ENCODE results near the gene PCNX1.
A peak's percentile ranks its signal among the peaks of the same experiment; 100 is the strongest.

Gene PCNX1

DNA sequence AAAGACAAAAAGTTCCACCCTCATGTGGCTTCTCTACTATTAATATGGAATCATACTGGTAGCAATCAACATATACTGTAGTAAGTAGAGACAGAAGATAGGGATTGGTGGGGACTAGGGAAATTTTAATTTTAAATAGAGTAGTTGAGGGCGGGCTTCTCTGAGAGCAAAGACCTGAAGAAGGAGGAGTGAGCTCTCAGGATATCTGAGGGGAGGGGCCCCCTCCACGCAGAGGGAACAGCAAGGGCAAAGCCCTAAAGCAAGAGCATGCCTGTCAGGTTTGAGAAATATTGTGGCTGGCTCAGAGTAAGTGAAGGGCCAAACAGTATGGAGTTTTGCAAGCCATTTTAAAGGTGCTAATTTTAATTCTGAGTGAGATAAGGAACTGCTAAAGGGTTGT lies 64.3 kb downstream of the PCNX1 start:
- DNase-seq (ENCODE audit: extremely low read depth, low read depth) = no peak
- no peak for TF ChIP-seq CTCF (IDR thresholded peaks at IDR 0.05; ENCODE audit: low read depth, low read length)

GRCh38 chr14:70972107-70972976 lies 65.1 kb downstream of the PCNX1 start:
- peak; percentile 75 for DNase-seq (ENCODE audit: extremely low read depth, low read depth)
- TF ChIP-seq CTCF (IDR thresholded peaks at IDR 0.05; ENCODE audit: low read depth, low read length) = peak; percentile 84

DNA sequence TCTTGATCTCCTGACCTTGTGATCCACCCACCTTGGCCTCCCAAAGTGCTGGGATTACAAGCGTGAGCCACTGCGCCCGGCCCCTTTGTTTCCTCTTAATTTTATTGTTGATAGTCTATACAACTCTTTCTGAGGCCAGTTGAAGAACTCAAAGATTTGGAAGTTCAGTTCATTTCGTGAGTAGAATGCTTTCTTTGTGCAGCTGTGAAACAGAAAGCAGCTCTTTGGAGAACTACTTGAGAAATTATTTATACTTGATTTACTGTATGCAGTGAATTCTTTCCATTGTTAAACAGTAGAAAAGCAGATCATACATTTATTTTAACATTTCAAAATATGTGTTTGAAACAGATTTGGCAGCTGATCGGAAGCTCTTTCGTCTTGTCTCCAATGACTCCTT lies 69.3 kb downstream of the PCNX1 start:
- DNase-seq (ENCODE audit: extremely low read depth, low read depth) = no peak

DNA sequence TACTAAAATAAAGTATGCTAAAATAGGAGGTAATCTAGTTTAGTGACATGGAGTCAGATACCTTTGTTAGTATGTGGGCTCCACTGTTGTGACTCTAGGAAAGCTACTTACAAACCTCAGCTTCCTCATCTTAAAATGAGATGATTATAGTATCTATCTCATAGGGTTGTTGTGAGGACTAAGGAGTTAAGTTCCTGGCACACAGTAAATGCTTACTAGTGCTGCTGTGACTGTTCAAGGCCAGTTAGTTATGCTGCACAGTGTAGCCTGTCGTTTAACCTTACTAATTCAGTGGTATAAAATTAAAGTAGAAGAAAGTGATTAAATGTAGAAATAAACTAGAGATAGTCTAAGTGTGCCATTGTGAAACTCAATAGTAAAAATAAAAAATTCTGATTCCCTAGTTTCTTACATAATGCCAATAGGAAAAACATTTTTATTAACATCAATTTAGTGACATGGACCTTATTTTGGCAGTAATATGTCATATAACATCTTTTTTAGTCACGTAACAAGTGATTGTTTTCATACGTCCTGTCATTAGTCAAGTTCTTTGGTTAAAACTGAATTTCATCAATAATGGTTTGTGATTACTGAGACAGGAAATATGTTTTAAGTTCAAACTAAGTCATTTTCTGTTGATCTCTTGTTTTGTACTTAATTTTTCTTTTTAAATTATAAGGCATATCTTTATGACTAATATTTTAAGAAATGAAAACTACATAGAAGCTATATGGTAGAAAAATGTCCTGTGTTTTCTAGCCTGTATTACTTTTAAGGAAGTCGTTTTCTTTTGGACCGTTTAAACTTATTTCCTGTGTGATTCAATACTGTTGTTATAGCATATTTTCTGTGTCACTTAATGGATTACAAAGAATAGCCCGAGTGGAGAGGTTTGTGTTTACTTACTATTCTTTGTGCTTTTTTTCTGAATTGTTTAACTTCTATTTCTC lies 74.0 kb downstream of the PCNX1 start:
- no peak for TF ChIP-seq CTCF (IDR thresholded peaks at IDR 0.05; ENCODE audit: low read depth, low read length)

More for the DNA sequence above, 69.3 kb downstream of the PCNX1 start:
- no peak for TF ChIP-seq CTCF (IDR thresholded peaks at IDR 0.05; ENCODE audit: low read depth, low read length)

DNA sequence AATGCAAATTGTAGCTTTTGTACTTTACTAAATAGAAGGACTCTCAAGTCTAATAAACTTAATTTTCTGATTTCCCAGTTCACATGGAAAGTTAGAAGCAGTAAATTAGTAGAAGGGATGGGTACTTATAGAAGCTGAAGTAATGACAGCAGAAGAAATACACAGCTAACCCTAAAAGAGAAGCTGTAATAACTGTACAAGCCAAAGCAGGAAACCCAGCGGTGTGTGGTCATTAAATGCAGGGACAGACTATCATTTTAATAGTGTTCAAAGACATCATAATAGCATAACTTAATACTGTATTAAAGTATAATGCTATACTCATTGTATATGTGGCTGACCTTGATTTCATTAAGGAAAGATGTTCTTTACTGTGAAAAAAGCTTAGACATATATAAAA lies 74.9 kb downstream of the PCNX1 start:
- TF ChIP-seq CTCF (IDR thresholded peaks at IDR 0.05; ENCODE audit: low read depth, low read length) = no peak
- no peak for DNase-seq (ENCODE audit: extremely low read depth, low read depth)

More for the DNA sequence above, 74.0 kb downstream of the PCNX1 start:
- DNase-seq (ENCODE audit: extremely low read depth, low read depth) = no peak

DNA sequence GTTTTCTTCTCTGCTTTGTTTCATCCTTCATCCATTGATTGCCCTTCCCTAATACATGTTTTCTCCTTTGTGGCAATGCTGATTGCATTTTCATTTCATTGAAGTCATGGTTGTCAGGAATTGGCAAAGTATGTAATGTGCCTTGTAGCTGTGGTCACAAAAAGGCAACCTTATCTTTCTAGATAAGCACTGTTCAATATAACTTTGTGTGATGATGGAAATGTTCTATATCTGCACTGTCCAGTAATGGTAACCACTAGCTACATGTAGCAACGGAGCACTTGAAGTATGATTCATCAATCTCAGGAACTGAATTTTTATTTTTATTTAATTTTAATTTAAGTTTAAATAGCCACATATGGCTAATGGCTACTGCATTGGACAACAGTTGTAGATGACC lies 79.8 kb downstream of the PCNX1 start:
- no peak for TF ChIP-seq CTCF (IDR thresholded peaks at IDR 0.05; ENCODE audit: low read depth, low read length)
- no peak for DNase-seq (ENCODE audit: extremely low read depth, low read depth)

GRCh38 chr14:70988452-70988851 lies 81.2 kb downstream of the PCNX1 start:
- TF ChIP-seq CTCF (IDR thresholded peaks at IDR 0.05; ENCODE audit: low read depth, low read length) = no peak
- no peak for DNase-seq (ENCODE audit: extremely low read depth, low read depth)

Data from AG09319 (cell line).